Epidermal melanocyte (primary cell): ENCODE data around the gene FADS3.

ENCODE experiments used
- DNase-seq: peaks from one replicate; pipeline ENCODE4 v3.0.0; 2011; ENCODE audit warnings: low spot score; ENCODE audit not compliant: insufficient read length

The FADS3 gene, protein sequence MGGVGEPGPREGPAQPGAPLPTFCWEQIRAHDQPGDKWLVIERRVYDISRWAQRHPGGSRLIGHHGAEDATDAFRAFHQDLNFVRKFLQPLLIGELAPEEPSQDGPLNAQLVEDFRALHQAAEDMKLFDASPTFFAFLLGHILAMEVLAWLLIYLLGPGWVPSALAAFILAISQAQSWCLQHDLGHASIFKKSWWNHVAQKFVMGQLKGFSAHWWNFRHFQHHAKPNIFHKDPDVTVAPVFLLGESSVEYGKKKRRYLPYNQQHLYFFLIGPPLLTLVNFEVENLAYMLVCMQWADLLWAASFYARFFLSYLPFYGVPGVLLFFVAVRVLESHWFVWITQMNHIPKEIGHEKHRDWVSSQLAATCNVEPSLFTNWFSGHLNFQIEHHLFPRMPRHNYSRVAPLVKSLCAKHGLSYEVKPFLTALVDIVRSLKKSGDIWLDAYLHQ

DNA sequence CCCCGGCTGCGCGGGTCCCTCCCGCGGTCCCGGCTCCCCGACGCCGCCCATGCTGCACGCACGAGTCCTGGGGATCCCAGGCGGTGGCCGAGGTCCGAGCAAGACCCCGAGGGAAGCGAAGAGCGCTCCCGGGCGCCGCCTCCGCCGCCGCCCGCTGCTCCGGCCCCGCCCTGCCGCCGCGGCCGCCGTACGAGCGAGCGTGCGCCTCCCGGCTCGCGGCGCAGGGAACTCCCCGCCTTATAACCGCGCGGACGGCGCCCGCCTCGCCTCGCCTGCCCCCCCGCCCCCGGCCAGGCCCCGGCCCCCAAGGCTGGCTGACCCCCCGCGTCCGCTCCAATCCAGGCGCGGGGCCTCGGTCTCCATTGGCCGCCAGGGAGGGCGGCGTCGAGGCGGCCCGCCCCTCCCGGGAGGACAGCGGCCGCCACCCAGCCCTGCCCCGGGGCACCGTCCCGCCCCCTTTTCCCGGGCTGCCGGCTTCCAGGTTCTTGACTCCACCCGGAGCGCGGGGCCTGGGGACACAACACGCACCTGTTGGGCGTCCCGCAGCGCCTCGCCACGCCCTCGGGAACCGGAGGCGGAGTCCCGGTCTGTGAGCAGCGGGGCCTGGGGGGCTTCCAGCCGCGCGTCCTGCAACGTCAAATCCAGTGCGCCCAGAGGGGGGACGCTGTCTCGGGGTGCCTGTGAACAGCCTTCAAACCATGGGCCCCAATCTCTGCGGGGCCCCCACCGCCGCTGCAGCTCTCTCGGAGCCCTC, at the start of gene FADS3:
Gene FADS3 (minus strand): TSS at position 215 of the 754 bp plus-strand sequence. CDS start 164 bp downstream, at position 51.
- peak; percentile 68 for DNase-seq

GRCh38 chr11:61940466-61940865, 49.1 kb upstream of the FADS3 start:
- no peak for DNase-seq

GRCh38 chr11:61935861-61936260, 44.5 kb upstream of the FADS3 start:
- no peak for DNase-seq

- DNase-seq: no peak
These were observed 39.6 kb upstream of the FADS3 start for GRCh38 chr11:61930933-61931332.

DNA sequence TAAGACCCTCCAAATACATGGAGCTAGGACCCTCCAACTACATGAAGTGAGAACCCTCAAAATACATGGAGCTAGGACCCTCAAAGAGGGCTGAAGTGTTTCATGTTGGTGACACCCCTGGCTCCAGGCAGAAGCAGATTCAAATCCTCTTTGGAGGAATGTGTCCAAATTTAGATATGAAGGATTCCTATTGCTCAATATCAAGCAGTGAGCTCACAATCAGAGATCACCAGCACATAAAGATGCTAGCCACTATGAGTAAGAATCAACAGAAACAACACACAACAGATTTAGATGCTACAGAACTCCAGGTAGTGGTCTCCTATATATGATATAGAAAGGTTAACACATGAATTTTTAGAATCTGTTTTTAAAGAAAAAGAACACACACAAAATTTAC, 37.3 kb upstream of the FADS3 start:
- no peak for DNase-seq

GRCh38 chr11:61927501-61927900, 36.2 kb upstream of the FADS3 start:
- no peak for DNase-seq

DNA sequence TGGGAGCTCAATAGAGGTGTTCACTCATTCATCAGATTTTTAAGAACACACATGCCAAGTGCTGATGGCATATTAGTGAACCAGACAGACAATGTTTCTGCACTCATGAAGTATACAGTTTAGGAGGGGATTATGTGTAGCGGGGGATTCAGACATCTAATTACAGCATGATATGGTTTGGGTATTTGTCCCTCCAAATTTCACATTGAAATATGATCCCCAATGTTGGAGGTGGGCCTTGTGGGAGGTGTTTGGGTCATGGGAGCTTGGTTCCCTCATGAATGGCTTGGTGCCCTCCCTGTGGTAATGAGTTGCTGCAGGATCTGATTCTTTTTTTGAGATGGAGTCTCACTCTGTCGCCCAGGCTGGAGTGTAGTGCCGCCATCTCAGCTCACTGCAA, 34.9 kb upstream of the FADS3 start:
- no peak for DNase-seq

- no peak for DNase-seq
These were observed 34.4 kb upstream of the FADS3 start for GRCh38 chr11:61925736-61926135.

GRCh38 chr11:61924064-61924455, 32.7 kb upstream of the FADS3 start:
- DNase-seq: no peak

DNA sequence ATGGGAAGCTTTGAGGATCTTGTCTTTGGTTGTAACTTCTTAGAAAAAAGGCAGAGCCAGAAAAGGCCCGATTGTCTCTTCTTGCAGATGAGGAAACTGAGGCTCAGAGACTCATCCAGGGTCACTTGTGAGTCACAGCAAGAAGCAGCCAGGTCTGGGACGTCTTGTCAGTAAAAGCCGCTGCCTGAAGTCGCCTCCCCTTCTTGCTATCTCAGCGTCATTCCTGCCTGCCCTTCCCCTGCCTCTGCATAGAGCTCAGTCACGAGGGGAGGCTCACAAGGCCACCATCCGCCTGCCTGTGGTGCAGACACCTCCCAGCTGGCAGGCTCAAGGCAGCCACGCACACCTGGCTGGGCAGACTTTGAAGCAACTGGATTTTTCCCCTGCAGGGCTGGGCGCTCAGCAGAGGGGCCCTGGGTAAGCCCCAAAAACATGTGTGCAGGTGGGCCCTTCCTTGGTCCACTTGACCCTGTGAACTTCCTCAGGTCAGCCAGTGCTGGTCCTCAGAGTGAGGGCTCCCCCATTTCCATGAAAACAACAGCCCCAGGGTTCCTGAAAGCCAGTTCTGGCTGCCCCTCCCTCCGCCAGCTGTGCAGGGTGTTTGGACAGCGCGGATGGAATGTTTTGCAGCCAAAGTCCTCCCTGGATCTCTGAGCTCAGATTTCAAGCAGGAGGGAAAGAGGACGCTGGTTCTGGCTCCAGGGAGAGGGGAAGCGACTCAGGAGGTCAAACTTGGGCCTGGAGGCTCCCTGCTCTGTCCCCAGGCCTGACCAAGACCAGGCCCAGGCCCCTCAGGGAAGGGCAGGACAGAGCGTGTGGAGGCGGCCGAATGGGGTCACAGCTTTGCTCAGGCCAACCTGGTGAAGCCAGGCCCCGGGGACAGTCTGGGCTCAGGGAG, 32.1 kb upstream of the FADS3 start:
- no peak for DNase-seq

DNA sequence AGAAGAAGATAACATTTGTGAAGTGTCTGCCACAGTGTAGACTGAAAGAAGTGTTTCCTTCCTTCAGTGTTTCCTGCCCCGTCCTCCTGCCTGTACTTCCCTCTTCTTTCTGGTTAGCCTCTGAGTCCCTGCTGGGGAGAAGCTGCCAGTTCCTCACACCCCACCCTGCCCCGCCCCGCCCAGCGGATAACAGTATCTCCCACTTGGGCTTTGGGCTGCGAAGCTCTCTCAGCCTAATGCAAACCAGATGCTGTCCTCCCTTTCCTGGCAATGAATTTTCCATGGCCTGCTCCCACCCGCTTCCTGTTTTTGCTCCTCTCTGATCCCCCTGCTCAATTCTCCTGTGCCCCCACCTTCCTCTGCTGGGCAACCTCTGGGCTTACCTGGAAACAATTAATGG, 31.2 kb upstream of the FADS3 start:
- peak; percentile 45 for DNase-seq

DNA sequence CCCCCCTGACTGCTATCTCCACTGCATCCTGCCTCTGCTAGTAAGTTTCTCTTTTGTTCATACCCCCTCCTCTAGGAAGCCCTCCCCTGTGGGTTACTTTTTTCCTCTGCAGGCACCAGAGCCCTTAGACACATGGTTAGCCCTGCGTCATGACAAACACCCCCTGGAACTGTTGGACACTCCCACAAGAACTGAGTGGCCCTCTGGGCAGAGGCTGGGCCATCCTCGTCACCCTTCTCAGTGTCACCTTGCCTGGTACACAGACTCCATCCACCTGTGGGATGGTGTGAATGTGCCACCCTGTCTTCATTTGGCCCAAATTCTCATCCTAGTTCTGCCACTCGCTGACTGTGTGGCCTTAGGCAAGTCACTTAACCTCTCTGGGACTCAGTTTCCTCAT, 30.1 kb upstream of the FADS3 start:
- DNase-seq: no peak

- DNase-seq: no peak
These were observed 28.6 kb upstream of the FADS3 start for GRCh38 chr11:61919705-61920631.

DNA sequence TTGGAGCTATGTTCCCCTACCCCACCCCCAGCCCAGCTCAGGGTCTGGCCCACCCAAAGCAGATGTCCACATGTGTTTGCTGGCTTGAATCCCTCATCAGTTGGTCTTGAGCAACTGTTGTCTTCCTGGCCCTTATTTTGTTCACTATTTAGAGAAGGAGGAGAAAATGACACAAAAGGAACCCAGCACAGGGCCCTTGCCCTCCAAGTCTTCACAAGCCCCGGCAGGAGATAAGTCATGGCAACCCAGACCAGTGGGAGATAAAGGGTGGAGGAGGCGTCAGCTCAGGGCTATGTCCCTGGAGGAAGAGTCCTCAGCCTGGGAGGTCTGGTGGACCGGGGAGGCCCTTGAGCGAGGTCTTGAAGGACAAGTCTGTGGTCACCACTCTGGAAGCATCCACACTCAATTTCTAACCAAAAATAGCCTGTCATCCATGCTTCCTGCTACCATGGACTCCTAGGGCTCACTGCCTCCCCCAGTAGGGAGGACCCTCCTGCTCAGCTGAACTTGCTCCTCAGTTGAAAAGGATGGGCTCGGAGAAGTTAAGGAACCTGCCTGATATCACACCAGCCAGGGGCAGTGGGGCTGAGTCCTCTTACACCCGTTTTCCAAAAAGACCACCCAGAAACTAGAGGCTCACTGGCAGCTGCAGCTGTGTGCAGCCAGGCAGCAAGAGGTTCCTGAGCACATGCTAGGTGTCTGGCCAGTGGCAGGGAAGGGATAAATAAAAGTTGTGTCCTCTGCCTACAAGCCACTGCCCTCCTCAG, 27.8 kb upstream of the FADS3 start:
- DNase-seq: no peak

- peak; percentile 9 for DNase-seq
These were observed 27.0 kb upstream of the FADS3 start for GRCh38 chr11:61918251-61918937.

DNA sequence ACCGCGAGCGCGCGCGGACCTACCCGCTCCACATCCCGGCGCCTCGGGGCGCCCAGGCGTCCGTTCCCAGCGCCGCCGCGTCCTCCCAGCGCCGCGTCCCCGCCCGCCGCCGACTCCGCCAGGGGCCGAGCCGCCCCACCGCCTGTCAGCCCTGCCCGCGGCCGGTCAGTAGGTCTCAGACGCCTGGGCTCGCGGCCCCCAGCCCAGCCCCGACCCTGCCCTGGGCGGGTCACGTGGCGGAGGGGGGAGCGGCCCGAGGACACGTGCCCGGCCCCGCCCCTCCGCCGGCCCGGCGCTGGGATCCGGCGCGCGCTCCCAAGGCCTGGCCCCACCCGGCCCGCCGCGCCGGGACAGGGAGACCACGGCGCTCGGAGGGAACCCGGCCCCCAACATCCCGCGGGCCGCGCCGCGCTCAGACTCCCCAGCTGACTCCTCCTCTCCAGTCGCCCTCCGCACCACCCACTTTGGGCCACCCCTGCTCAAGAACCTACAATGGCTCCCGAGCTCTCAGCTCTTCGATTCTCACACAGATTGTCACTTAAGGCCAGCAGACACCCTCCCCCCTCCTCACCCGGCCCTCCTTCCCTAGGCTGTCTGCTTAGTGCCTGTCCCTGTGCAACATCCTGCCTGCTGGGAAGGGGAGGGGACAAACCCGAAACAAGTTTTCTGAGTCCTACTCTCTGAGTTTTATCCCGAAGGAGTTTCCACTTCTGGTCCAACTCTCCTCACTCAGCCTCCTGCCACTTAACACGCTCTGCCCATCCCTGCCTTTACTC, 26.2 kb upstream of the FADS3 start, which contains the start of gene RAB3IL1:
Gene RAB3IL1 (minus strand): TSS at position 233 of the 776 bp plus-strand sequence. CDS start 199 bp downstream, at position 34.
- DNase-seq: peak; percentile 65

DNA sequence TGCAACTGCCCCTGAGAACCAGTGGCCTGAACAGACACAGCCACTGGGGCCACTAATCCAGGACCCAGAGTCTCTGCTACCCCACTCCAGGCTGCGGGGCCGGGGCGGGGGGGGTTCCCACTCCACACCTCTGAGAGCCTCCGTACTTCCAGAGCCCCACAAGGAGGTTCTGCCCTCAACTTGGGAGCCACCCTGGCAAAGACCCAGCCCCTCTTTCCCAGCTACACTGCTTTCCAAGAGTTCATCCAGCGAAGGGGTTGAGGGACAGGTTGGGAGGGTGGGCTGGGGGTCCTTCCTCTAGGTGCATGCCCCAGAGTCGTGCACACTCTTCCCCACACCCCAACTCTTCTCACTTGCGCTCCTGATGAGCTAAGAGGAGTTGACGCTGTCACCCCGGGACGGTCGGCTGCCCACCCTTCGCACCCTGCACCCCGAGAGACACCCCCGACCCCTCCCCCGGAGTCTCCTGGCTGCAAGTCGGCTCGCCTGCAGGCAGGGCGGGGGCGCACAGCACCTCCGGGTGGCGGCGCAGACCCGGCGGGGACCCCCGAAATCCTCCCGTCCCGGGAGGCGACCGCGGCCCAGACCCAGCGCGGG, 25.5 kb upstream of the FADS3 start:
- no peak for DNase-seq
